ENCODE measurements around the gene MLLT3.

MLLT3 gene

GRCh38 chr9:20509466-20509865 is 112.8 kb downstream of the MLLT3 start:
- DNase-seq (ENCODE audit: low read depth), result no peak

- DNase-seq (ENCODE audit: low read depth), result no peak
Observed at GRCh38 chr9:20508242-20508641, 114.1 kb downstream of the MLLT3 start.

- DNase-seq (ENCODE audit: low read depth), result no peak
Observed at GRCh38 chr9:20507431-20507830, 114.9 kb downstream of the MLLT3 start.

- no peak for DNase-seq (ENCODE audit: low read depth)
Observed at GRCh38 chr9:20506099-20506900, 116.0 kb downstream of the MLLT3 start.

GRCh38 chr9:20505574-20505973 is 116.7 kb downstream of the MLLT3 start:
- DNase-seq (ENCODE audit: low read depth), result no peak

GRCh38 chr9:20504930-20505329 is 117.4 kb downstream of the MLLT3 start:
- DNase-seq (ENCODE audit: low read depth), result no peak

- no peak for DNase-seq (ENCODE audit: low read depth)
Observed at GRCh38 chr9:20500101-20500500, 122.2 kb downstream of the MLLT3 start.

GRCh38 chr9:20499013-20499412 is 123.3 kb downstream of the MLLT3 start:
- no peak for DNase-seq (ENCODE audit: low read depth)

- no peak for DNase-seq (ENCODE audit: low read depth)
Observed at GRCh38 chr9:20496328-20496727, 126.0 kb downstream of the MLLT3 start.

GRCh38 chr9:20495098-20495497 is 127.2 kb downstream of the MLLT3 start:
- no peak for DNase-seq (ENCODE audit: low read depth)

GRCh38 chr9:20494035-20494434 is 128.3 kb downstream of the MLLT3 start:
- no peak for DNase-seq (ENCODE audit: low read depth)

- no peak for DNase-seq (ENCODE audit: low read depth)
Observed at GRCh38 chr9:20492772-20493171, 129.5 kb downstream of the MLLT3 start.

- no peak for DNase-seq (ENCODE audit: low read depth)
Observed at GRCh38 chr9:20491612-20492011, 130.7 kb downstream of the MLLT3 start.

- no peak for DNase-seq (ENCODE audit: low read depth)
Observed at GRCh38 chr9:20490246-20490834, 132.0 kb downstream of the MLLT3 start.

GRCh38 chr9:20488691-20489090 is 133.6 kb downstream of the MLLT3 start:
- DNase-seq (ENCODE audit: low read depth), result no peak

GRCh38 chr9:20486552-20486951 is 135.7 kb downstream of the MLLT3 start:
- no peak for DNase-seq (ENCODE audit: low read depth)

GRCh38 chr9:20481437-20481836 is 140.9 kb downstream of the MLLT3 start:
- DNase-seq (ENCODE audit: low read depth), result no peak

GRCh38 chr9:20480249-20480648 is 142.1 kb downstream of the MLLT3 start:
- no peak for DNase-seq (ENCODE audit: low read depth)

- no peak for DNase-seq (ENCODE audit: low read depth)
Observed at GRCh38 chr9:20479419-20480155, 142.7 kb downstream of the MLLT3 start.

GRCh38 chr9:20478786-20479185 is 143.5 kb downstream of the MLLT3 start:
- no peak for DNase-seq (ENCODE audit: low read depth)

- no peak for DNase-seq (ENCODE audit: low read depth)
Observed at GRCh38 chr9:20477940-20478620, 144.2 kb downstream of the MLLT3 start.

GRCh38 chr9:20476912-20477521 is 145.3 kb downstream of the MLLT3 start:
- DNase-seq (ENCODE audit: low read depth), result no peak

Measured in stimulated activated CD8-positive, alpha-beta memory T cell treated with anti-CD3 and anti-CD28 coated beads, Interleukin-15, amount 100 ng/mL, for 24 hours (primary cell).